ENCODE results near the gene DUS1L.

DUS1L gene

GRCh38 chr17:82101301-82101715 lies 35.7 kb upstream of the DUS1L start:
- DNase-seq (ENCODE audit: low read depth in 1 of 2, low spot score in 1 of 2): no peak

DNA sequence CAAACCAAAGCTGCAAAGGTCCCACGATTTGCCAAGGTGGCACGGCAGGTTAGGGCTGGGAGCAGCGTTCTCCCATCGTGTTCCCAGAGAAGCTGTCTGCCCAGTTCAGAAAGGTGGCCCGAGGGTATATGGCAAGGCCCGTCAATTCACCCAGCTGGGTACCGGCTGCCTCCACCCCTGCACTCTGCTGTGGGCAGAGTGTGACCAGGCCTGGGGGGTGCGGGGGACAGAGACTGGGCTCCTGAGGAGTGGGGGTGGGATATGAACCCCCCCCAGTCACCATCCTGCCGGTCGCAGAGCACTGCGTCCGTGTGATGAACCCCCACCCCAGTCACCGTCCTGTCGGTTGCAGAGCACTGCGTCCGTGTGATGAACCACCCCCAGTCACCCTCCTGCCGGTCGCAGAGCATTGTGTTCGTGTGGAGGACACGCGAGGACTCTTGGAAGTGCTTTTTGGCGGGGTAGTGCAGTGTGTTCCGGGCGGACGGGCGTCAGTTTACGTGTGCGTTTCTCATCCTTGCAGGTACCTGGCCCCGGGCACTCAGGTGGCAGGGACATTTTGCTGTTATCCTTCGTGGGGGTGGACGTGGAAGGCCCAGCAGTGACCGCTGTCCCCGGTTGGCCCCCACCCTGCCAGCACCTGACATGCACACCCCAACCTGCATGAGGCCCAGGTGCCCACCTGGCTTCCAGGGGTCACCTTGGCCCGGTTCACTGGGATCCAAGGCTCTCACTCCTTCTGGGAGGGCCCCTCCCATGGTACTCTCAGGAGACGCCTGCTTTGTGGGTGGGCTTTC lies 35.1 kb upstream of the DUS1L start:
- no peak for DNase-seq (ENCODE audit: low read depth in 1 of 2, low spot score in 1 of 2)

DNA sequence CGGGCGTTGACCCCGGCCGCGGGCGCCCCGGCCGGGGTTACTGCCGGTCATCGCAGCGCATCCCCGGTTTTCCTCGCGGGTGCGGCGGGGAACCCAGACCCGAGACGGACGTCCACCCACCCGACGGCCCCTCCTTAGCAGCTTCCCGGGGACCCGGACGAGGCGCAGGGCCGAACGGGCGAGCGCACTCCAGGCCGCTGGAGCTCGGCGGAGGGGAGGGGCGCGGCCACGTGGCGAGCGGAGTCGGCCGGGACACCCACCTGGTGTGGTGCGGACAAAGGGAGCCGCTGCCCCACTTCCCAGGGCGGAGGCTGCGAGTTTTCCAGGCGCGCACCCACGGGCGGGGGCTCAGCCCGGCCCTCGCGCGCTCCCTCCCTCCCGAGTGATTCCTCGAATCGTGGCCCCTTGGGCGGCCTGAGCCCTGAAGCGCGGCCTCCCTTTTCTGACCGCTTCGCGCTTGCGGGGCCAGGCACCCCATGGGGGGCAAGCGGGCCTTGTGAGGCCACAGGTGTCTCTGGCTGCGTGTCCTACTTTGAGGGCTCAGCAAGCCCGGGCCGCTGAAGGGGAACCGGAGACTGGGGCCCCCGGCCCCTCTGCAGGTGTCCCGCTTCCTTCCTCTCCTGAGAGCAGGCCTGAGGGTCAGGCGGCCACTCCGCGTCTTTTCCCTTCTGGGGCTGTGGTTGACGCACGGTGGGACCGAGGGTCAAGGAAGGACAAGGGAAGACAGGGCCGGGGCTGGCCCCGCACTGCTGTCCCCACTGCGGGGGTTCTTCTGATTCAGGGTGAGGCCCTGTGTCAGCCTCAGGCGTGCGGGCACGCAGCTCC lies 33.5 kb upstream of the DUS1L start:
- peak in 1 of 2 donors; percentile 21 for DNase-seq (ENCODE audit: low read depth in 1 of 2, low spot score in 1 of 2)

DNA sequence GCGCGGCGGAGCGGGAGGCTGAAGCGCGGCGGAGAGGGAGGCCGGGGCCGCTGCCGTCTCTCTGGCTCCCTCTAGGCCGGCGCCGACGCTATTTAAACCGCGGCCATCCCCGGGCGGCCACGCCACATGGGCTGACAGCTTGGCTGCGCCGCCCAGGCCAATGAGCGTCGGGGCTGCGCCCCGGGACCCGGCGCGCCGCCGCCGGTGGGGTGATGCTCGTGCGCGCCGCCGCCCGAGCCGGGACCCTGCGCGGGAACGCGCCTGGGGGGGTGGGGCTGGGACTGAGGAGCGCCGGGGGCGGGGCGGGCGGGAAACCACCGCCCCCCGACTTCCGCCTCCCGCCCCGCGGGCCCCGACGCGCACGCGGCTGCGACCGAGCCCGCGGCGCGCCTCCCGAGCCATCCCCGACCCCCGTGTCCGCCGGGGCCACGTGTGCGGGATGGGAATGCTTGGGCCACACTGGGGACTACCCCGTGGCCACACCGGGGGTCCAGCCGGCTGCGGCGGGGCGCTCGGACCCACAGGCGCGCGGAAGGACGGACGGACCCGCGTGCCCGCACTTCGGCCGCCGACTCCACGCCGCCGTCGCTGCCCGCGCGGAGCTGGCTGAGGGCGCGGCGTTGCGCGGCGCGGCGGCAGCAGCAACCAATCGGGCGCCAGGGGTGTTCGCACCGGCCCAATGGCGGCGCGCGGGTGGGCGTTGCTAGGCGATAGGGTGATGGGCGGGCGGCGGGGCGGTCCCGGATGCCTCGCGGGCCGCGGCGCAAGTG lies 32.8 kb upstream of the DUS1L start, which contains the start of gene FASN:
Gene FASN, minus strand, starts transcription at position 68 of the 770 bp plus-strand sequence. CDS start 1,791 bp downstream, outside the sequence.
- DNase-seq (ENCODE audit: low read depth in 1 of 2, low spot score in 1 of 2): peak; percentile 85 to 87

GRCh38 chr17:82097919-82098168 lies 32.2 kb upstream of the DUS1L start:
- DNase-seq (ENCODE audit: low read depth in 1 of 2, low spot score in 1 of 2): peak in 1 of 2 donors; percentile 37

GRCh38 chr17:82097184-82097918 lies 31.7 kb upstream of the DUS1L start:
- no peak for DNase-seq (ENCODE audit: low read depth in 1 of 2, low spot score in 1 of 2)

DNA sequence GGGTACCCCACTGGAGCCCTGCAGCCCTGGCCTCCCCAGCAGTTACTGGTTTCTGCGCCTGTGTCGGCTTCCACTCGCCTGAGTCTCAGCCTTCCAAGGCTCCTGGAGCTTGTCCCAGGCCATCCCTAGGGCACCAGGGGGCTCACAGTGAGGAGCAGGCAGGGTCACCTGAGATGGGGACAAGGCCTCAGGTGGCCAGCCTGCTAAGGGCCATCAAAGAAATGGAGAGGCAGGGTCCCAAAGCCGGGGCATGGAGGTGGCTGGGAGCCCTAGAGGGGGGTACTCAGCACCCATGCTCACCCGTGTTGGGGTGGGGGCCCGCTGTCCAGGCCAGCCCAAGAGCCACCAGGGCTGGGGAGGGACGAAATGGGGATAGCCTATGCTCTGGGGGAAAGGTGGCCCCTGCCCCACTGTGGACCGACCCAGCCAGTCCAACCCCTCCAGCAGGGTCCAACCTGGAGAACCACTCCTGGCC lies 31.1 kb upstream of the DUS1L start:
- no peak for DNase-seq (ENCODE audit: low read depth in 1 of 2, low spot score in 1 of 2)

- DNase-seq (ENCODE audit: low read depth in 1 of 2, low spot score in 1 of 2): no peak
Measured at GRCh38 chr17:82095777-82096708, 30.4 kb upstream of the DUS1L start.

- DNase-seq (ENCODE audit: low read depth in 1 of 2, low spot score in 1 of 2): no peak
Measured at GRCh38 chr17:82094931-82095776, 29.6 kb upstream of the DUS1L start.

- no peak for DNase-seq (ENCODE audit: low read depth in 1 of 2, low spot score in 1 of 2)
Measured at GRCh38 chr17:82092995-82093751, 27.6 kb upstream of the DUS1L start.

- DNase-seq (ENCODE audit: low read depth in 1 of 2, low spot score in 1 of 2): no peak
Measured at GRCh38 chr17:82092628-82092994, 27.0 kb upstream of the DUS1L start.

GRCh38 chr17:82092094-82092586 lies 26.5 kb upstream of the DUS1L start:
- no peak for DNase-seq (ENCODE audit: low read depth in 1 of 2, low spot score in 1 of 2)

DNA sequence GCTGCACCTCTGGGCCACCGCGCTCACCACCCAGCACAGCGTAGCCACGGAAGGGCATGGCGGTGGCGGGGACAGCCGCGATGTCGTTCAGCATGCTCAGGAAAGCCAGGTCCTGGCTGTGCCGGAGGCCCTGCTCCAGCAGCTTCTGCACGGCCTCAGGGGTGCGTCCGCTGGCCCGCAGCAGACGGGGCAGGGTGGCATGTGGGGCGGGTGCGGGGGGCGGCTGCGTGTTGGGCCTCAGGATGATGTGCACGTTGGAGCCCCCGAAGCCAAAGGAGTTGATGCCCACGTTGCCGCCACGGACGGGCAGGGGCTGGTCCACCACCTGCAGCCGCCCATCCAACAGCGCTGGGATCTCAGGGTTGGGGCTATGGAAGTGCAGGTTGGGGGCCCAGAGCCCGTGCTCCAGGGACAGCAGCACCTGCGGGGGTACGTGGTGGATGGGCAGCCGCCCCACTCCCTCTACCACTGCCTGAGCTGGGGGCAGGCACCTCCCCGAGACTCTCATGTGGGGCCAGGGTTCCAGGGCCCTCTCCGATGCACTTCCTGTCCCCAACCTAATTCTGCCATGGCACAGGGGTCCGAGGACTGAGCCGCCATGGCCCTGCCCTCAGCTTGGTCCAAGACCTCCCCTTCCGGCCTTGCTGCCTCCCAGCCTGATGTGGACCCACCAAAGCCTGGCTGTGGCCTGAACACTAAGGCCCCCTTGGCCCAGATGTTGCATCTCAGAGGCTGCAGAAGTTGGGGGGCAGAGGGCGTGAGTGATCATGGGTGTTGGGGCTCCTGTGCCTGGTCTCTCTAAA lies 25.9 kb upstream of the DUS1L start:
- DNase-seq (ENCODE audit: low read depth in 1 of 2, low spot score in 1 of 2): no peak

- DNase-seq (ENCODE audit: low read depth in 1 of 2, low spot score in 1 of 2): no peak
Measured at GRCh38 chr17:82090549-82091263, 25.1 kb upstream of the DUS1L start.

DNA sequence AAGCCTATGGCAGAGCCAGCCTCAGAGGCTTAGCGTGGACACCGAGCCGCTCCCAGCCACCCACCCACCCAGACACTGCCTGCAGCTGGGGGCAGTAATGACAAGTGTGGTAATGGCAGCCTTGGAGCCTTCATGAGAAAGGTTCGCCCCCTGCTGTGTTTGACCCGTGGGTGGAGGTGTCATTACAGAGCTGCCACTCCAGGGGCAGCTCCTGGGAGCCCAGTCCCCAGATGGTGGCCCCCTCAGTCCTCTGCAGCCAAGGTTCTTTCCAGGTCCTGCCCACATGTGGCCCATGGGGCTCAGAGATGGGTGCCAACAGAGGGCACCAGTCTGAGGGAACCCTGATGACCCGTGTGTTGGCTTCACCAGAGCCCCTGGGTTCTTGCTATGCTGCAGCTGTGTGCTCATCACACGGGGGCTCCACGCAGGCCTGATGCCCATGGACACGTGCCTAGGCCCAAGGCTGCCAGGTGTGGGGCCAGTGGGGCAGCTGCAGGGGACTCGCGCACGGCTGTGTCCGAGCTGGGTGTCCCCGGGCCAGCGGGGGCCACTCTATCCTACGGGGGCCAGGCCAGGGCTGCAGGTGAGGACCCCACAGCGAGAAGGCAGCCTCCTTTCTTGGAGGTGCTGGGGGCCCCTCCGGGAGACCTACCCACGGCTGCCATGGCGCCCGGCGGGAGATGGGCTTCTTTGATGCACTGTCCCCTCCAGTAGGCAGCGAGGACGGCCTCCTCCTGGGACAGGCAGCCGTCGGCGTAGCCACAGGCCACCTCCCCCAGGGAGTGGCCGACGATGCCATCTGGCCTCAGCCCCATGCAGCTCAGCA lies 24.3 kb upstream of the DUS1L start:
- no peak for DNase-seq (ENCODE audit: low read depth in 1 of 2, low spot score in 1 of 2)
